GM18873 (cell line): ENCODE results near the gene SEC23A.
"Not testable (repeated sequence)": the region's sequence is repeated elsewhere in the genome, so short reads cannot be mapped to it uniquely, and the experiment has no call there.

Experiments used
- ATAC-seq: cut with Tn5 transposase; IDR thresholded peaks from one replicate; pipeline ENCODE4 v1.9.1; 2021; ENCODE audit warnings: mild to moderate bottlenecking, moderate library complexity, moderate number of reproducible peaks; ENCODE audit not compliant: unreplicated experiment, low FRiP score

Gene SEC23A

DNA sequence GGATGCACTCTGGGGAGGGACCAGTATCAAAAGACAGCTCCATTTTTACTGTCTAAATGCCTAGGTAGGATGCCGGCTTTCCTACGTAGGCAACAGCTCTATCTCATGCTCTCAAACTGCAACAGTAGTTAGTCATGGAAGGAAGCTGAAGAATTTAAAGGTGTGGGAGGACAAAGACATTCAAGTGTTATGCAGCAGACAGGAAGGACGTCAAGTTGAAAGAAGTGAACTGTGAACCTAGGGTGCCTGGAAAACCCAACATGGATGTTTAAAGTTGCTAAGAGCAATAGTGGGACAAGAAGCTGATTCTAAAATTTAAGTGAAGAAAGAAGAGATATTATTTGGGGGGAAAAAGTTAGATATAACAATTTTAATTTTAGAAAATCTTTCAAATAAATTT is 5.9 kb downstream of the SEC23A start:
- no peak for ATAC-seq

DNA sequence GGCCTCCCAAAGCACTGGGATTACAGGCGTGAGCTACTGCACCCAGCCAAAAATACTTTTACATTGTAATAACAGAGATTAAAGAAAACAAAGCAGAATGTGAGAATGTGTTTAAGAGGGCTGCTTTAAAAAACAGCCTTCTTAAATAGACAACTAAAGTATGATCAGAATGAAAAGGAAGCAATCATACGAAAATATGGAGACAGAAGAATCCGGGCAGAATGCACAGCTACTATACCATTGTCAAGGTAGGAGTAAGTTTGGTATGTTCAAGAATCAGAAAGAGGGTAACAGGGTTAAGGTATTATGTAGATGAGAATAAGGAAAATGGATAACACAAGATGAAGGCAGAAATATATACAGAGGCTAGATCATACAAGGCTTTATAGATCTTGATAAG is 8.5 kb downstream of the SEC23A start:
- ATAC-seq: no peak

DNA sequence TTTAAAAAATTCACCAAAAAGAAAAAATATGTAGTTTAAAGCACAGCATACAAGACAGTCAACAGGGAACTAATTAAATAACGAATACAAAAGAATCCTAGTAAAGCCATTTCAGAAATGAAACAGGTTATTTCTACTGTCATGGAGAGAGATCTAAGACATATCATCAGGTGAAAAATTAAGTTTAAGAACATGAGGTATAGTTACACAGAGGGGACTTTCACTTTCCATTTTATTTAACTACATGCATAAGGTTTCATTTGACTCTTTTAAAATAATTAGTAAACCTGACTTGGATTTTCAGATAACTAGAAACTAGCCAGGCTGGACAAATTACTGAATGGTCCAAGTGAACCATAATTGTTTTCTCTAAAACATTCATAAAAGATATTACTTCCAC is 11.3 kb downstream of the SEC23A start:
- ATAC-seq: no peak

DNA sequence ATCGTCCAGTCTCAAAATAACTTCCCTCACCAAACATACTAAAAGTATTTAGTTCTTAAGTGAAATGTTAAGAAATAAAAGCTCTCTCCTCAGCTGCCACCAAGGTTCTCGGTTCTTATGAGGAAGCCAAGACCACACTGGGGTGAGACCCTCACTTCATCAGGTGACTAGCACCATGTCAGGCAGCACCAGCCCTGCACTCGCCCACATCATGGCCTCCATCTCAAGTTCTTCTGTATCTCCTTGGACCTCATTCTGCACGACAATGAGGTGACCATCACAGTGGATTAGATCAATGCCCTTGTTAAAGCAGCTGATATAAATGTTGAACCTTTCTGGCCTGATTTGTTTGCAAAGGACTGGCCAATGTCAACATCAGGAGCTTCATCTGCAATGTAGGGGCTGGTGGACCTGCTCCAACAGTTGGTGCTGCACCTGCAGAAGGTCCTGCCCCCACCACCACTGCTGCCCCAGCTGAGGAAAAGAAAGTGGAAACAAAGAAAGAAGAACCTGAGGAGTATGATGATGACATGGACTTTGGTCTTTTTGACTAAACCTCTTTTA is 12.4 kb downstream of the SEC23A start:
- ATAC-seq: no peak

DNA sequence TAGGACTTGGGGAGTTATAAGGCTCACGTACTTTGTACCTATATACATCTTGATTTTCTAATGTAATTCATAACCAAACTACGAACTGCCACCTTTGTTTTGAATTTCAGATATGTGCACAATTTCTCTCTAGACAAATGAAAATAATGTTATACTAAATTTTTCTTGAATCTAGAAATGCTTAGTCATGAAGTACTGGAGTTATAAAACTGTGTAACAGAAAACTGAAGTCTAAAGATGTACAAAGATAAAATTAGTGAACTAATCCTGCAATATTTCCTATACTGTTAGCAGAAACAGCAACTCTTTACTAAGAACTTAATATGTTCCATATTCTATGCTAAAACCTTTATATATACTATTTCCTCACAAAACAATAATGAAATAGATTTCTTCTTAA is 15.5 kb downstream of the SEC23A start:
- ATAC-seq: no peak

DNA sequence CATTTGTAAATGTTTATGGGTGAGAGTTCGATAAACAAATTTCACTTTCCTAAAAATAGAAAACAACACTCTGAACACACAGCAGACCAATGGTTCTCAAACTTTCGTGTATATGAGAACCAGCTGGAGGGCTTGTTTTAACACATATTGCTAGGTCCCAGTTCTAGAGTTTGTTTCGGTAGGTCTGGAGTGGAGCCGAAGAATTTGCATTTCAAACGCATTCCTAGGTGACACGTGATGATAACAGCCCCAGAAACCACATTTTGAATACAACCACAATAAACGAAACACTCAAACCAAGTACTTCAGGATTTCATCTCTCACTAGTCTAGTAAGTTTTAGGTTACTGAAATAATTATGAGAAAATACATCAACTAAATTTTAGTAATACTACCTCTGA is 17.1 kb downstream of the SEC23A start:
- ATAC-seq: no peak

DNA sequence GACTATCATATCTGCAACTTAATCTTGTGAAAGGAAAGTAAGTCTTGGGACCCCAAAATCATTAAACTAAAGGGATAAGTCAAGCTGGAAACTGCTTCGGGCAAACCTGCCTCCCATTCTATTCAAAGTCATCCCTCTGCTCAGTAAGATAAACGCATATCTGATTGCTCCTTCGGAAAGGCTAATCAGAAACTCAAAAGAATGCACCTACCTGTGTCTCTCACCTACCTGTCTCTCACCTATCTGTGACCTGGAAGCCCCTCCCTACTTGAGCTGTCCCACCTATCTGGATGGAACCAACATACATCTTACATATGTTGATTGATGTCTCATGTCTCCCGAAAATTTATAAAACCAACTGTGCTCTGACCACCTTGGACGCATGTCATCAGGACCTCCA is 19.9 kb downstream of the SEC23A start:
- ATAC-seq: no peak

DNA sequence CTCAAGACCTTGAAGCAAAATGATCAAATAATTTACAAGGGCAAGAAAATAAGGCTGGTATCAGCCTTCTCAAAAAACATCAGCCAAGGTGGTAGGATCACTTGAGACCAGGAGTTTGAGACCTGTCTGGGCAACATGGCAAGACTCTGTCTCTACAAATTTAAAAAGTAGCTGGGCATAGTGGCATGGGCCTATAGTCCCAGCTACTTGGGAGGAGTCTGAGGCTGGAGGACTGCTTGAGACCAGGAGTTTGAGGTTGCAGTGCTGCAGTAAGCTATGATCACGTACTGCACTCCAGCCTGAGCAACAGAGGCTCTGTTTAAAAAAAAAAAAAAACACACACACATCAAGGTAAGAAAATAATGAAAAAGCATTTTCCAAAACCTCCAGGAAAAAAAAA is 22.1 kb downstream of the SEC23A start:
- ATAC-seq: no peak

DNA sequence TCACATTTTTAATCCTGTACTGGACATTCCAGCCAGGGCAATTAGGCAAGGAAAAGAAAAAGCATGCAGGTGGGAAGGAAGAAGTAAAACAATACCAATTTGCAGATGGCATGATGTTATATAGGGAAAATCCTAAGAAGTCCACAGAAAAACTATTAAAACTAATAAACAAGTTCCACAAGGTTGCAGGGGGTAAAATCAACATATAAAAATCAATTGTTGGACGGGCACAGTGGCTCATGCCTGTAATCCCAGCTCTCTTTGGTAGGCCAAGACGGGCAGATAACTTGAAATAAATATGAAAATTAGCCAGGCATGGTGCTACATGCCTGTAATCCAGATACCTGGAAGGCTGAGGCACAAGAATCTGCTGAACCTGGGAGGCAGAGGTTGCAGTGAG is 31.9 kb downstream of the SEC23A start:
- ATAC-seq: no peak

DNA sequence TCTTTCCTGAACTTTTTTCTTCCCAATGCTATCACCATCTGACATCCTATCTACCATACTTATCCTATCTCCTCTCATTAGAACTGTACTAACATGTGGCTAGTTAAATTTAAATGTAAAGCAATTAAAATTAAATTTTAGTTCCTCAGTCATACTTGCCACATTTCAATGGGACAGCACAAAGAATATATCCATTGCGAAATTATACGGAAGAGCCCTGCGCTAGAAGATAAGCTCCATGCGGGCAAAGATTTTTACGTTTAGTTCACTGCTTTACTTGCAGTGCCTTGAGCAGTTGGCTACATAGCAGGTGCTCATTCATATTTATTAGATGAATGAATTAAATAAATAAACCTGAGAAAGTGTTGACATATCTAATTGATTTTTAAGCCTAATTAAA is 33.1 kb downstream of the SEC23A start:
- no peak for ATAC-seq

DNA sequence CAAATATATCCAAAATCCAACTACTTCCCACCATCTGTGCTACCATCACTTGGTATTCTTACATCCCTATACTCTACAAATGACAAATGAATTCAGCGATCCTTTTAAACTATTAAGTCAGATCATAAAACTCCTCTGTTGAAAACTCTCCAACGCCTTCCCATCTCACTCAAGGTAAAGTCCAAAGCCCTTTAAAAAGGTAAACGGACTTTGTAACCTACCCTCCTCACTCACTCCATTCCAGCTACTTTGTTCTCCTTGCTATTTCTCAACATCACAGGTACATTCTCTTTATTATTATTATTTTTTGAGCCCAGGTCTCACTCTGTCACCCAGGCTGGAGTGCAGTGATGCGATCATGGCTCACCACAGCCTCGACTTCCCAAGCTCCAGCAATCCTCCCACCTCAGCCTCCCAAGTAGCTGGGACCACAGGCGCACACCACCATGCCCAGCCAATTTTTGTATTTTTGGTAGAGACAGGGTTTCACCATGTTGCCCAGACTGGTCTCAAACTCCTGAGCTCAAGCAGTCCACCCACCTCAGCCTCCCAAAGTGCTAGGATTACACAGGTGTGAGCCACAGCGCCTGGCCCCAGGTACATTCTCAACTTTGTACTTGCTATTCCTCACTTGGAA is 33.7 kb downstream of the SEC23A start:
- not testable (repeated sequence) for ATAC-seq

DNA sequence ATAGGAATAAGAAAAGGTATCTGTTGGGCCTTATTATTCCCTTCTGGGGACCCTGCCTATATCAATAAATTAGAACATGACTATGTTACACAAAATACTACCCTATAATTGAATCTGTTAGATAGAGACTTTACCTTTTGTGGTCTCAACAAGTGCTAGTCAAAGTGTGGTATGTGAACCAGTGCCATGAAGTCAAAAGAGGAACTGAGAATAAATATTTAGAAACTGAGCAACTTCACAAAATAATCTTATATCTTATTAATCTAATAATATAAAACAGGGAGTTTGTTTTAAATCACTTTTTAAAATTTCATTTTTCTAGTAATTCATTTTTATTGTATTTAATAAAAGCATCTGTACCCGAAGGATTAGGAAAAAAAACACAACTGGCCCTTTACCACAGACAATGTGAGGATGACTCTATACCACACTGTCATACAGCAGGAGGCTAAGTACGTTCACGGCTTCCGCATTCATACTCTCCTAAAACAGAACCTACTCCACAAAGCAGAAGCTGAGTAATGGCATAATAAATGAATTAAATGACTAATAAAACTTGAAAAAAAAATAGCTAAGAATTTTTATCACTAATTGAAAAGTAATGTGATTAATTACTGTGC is 42.1 kb downstream of the SEC23A start:
- peak; percentile 97 for ATAC-seq

DNA sequence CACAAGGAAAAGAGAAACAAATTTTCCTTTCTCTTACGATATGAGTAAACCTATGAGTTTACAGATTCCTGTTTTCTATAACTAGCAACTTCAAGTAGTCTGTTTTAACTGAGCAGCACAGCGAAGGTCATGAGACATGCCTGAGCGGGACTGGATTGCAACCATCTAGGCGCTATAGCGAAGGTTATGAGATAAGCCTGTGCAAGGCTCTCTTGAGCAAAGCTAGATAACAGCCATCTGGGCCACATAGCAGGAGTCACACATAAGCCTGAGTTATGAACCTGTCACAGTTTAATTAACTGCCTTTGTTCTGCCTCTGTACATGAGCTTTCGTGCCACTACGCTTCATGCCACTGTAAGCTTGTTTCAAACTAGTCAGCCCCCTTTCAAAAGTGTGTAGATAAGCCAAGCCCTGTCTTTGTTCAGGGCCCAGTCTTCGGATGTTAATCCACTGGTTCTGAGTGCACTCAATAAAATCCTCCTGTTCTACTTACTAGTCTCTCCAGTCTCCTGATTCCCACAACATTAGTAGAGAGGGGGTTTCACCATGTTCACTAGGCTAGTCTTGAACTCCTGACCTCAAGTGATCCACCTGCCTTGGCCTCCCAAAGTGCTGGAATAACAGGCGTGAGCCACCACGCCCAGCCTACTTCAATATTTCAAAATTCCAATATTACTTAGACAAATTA is 47.1 kb downstream of the SEC23A start:
- ATAC-seq: no peak

DNA sequence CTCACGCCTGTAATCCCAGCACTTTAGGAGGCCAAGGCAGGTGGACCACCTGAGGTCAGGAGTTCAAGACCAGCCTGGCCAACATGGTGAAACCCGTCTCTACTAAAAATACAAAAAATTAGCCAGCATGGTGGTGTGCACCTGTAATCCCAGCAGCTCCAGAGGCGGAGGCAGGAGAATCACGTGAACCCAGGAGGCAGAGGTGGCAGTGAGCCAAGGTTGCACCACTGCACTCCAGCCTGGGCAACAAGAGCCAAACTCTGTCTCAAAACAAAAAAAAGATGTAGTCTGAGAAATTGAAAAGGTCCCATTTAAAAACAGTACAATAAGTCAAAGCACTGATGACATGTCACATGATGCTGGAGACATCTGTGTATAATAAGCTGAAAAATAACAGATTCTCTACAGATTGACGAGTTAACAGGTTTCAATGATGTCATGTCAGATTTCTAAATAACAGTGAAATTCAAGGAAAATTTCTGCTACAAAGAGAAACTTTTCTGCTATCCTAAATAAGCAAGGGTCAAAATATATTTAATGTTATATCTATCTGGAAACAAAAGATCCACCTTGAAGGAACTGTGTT is 50.1 kb downstream of the SEC23A start:
- not testable (repeated sequence) for ATAC-seq

DNA sequence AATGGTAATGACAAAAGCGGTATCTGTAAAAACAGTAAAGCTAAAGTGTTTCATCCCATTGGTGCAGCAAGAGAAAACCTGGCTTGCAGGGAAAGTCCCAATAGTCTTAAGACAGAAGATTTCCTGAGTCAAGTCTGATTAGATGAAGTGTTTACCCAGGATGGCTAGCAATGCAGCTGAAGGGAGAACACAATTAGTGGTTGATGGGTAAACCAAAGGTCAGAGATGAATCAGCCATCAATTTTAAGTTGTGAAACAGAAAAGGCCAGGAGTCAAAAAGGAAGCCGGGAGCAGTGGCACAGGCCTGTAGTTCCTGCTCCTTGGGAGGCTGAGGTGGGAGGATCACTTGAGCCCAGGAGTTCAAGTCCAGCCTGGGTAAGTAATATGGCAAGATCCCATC is 52.6 kb downstream of the SEC23A start:
- no peak for ATAC-seq

DNA sequence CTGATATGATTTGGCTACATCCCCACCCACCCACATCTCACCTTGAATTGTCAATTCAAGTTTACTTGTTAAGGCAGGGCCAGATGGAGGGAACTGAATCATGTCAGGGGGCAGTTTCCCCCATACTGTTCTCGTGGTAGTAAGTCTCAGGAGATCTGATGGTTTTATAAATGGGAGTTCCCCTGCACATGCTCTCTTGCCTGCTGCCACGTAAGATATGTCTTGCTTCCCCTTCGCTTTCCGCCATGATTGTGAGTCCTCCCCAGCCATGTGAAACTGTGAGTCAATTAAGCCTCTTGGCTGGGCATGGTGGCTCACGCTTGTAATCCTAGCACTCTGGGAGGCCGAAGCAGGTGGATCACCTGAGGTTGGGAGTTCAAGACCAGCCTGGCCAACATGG is 57.1 kb downstream of the SEC23A start:
- ATAC-seq: not testable (repeated sequence)

DNA sequence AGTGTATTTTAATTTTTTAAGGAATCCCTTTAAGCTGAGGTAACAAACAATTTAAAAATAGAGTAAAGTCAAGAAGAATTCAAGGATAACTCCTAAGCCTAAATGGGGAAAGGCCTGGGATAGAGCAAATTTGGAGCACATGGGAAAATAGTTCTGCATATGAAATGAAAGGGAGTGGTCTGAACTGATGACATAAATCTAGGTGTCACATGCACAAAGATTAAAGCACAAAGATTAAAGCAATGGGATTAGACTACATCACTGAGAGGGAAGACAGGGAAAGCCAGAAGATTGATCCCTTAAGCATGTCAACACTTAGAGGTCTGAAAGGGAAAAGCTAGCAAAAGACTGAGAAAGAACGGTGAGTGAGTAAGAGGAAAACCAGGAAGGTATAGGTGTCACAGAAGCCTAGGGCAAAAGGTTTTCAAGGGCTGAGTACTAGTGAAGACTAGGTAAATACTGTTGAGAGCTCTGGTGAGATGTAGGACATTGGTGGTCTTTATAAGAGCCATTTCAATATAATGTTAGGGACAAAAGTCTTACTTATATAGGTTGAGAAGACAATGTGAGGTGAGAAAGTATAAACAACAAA is 59.6 kb downstream of the SEC23A start:
- ATAC-seq: no peak

DNA sequence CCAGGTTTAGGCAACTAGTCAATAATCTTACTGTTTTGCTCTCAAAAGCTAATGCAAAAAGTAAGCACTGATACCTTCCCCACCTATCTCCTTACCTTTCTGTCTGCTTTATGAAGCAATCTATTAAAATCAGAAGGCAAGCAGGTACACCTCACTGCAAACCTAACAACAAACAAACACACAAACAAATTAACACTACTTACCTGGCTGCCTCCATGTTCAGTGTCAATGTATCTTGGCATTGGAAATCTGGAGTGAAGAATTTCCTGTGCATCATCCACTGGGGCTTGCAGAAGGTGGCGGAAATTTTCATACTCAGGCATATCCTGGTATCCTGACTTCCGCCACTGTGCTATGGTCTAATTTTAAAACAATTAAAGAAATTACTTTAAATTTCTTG is 62.5 kb downstream of the SEC23A start:
- no peak for ATAC-seq

DNA sequence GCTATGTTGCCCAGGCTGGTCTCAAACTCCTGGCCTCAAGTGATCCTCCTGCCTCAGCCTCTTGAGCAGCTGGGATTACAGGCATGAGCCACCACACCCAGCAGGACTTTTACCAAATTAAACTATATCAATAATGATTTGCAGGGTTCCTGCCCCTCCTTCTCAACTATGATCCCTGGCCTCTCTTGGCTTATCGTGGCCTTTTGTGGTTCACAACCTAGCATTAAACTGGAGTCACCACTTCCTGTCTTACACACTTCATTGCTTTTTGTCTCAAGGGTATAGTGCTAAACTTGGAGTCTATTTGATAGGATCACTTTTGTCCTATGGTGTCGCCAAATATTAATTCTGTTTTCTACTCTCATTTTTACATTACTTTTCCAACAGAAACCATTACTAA is 64.5 kb downstream of the SEC23A start:
- ATAC-seq: no peak

DNA sequence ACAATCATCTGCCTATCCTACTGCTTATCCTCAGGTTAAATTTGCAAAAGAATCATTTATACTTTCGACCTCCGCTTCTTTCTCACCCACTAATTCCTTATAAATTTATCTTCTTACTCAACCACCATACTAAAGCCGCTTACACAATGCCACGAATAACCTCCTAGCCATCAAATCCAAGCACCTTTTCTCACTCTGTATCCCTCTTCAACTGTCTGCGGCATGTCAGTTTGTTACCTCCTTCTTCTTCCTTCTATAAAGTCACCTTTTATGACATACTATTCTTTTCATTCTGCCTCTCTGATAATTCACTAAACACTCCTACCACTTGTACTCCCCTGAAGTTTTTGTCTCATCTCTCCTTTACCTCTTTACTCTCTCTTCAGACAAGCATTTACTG is 66.3 kb downstream of the SEC23A start:
- ATAC-seq: no peak

DNA sequence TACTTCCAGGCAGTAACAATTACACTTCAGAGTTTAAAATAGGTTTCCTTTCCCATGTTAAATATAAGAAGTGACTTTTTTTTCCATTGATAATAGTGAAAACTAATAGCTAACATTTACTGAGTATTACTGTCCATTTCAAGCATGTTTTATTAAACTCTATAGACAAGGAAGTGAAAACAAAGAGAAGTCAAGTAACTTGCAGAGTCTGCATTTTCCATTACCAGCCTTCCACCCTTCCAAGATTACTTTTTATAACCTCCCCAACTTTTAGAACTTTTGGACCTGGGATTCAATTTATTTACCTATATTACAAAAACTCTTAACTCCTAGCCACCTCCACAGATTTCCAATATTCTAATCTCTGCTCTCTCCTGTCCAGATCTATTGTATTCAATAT is 67.7 kb downstream of the SEC23A start:
- ATAC-seq: no peak
